HG03460 (cell line): ENCODE measurements around the gene MFGE8.
A peak's percentile ranks its signal among the peaks of the same experiment; 100 is the strongest.

Experiments used
- ATAC-seq: cut with Tn5 transposase; IDR thresholded peaks from one replicate; pipeline ENCODE4 v1.9.1; 2021; ENCODE audit not compliant: unreplicated experiment

Gene MFGE8

DNA sequence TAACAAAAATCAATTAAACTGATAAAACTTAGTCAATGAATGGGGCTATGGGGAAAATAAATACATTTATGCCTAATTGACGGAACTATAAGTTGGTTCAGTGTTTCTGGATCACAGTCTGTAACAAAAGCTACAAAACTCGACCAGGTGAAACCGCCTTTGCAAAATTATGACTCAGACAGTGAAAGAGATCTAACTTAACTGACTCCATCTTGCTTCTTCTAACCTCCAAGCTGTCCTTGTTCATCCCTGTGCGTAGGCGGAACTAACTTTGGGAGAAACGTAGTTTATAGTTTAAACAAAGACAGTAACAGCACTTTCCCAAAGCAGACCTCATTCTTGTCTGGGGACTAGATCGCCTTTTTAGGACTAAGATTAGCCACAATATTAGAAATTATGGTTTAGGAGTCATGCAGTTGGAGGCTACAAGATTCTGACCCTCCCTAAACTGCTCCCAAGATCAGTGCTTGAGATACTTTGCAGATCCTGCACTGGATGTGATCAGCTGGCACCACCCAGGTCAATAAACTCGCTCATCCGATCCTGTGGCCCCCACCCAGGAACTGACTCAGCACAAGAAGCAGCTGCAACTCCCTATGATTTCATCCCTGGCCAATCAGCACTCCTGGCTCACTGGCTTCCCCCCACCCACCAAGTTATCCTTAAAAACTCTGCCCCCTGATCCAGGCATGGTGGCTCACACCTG, 7.2 kb upstream of the MFGE8 start:
- no peak for ATAC-seq

DNA sequence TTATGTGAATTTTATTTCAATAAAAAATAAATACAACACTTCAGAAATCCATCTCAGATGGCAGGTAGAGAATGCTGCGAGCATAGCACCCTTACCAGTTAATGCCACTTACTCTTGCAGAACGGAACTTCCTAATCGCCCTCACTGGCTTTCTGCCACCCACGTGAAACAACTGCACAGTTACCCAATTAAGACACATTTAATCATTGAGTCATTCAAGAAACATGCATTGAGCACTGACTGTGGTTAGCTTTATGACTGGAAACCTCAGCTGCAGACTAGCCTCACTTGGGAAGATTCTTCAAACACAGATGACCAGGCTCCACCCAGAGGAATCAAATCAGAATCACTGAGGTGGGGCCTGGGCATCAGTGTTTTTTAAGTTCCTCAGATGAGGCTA, 5.6 kb upstream of the MFGE8 start:
- no peak for ATAC-seq

DNA sequence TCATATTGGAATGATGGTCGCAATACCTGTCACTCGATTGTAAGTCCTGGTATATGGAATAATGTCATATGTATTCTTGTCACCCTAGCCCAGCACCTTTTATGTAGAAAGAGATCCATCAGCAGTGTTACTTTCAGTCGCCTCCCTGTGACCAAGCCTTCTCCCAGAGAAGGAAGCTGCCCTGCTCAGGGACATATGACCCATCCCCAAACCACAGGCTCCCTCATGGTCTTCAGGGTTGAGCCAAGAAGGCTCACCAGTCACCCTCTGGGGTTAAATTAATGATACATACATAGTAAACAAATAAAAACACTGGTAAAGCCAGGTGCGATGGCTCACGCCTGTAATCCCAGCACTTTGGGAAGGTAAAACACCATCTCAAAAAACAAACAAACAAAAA, 4.6 kb upstream of the MFGE8 start:
- ATAC-seq = no peak

DNA sequence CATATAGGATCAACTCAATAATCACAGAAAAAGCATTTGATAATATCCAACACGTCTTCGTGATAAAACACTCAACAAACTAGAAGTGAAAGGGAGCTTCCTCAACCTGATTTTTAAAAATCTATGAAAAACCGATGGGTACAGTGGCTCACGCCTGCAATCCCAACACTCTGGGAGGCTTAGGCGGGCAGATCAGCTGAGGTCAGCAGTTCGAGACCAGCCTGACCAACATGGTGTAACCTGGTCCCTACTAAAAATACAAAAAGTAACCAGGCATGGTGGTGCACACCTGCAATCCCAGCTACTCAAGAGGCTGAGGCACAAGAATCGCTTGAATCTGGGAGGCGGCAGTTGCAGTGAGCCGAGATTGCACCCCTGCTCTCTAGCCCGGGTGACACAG, 2.2 kb upstream of the MFGE8 start:
- no peak for ATAC-seq

DNA sequence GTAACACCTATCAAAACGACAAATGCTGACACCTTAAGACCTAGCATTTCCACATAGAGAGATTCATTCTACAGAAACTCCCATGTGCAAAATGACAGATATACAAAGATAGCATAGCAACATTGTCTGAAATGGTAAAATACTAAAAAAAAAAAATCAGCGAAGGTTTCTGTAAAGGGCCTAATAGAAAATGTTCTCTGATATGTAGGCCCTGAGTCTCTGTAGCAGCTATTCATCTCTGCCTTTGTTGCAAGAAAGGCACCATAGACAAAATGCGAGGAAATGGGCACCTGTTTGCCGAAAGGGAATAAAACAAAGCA, 631 bp upstream of the MFGE8 start:
- ATAC-seq = no peak

DNA sequence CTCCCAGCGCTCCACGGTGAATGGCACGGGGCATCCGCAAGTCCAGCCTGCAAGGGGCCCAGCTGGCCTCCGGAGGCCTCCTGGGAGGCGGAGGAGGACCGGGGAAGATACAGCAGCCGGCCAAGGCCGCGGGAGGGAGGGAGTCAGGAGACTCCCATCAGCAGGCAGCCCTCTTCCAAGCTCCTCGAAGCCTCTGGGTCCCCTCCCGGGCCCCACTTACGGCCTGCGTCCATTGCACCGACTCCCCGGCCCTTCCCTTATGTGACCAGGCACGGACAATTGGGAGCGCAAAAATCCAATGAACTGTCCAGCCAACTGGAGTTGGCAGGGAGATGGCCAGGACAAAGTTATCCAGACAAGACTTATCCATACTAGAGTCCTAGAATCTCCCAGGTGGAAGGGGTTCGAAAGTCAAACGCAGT, 668 bp downstream of the MFGE8 start:
- ATAC-seq = no peak

DNA sequence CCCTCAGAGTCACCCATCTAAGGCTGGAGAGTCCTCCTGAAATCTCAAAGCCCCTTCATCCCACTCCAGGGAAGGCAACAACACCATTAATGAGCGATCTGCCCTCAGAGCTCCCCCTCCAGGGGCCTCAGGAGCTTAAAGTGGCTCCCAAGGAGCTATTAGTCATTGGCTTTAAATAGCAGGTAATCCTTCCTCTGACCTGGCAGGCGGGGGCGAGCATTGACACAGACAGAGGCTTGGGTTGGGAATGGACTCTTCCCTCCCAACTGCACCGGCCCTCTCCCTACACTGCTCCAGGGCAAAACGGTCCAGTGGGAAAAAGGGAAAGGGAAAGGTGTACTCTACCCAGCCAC, 1.4 kb downstream of the MFGE8 start:
- ATAC-seq = no peak

DNA sequence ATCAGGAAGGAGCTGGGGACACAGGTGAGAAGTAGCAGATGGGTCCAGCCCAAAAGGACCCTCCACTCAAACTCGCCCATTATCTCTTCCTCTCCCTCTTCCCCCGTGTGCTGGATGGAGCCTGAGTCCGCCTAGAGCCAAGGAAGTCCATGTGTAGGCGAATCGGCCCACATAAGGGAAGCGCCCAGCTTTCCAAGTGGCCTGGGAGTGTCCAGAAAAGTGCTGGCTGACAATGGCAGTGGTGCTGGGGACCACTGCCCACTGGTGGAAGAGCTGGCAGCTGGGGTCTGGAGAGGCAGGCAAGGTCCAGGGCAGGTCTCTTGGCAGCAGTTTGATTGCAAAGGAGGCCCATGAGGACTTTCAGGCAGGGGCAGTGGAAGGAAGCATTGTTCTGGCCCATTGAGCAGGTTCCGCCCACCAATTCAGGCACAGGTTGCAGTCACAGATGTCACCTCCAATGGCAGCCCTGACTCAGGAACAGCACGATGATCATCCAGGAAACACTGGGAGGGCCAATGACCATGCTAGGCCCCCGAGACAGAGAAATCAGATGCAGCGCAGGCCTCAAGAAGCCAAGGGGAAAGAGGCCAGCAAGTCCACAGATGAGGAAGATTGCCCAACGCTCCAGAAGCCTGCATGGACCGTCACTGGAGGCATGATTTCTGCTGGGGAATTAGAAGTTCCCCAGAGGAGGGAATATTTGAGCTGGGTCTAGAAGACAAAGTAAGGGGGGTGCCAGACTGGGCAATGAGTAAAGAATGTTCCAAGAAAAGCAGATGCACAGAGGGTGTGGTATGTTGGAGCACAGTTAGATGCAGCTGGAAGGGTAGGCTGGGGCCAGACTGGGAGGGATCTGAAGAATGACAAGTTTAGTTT, 3.0 kb downstream of the MFGE8 start:
- no peak for ATAC-seq

DNA sequence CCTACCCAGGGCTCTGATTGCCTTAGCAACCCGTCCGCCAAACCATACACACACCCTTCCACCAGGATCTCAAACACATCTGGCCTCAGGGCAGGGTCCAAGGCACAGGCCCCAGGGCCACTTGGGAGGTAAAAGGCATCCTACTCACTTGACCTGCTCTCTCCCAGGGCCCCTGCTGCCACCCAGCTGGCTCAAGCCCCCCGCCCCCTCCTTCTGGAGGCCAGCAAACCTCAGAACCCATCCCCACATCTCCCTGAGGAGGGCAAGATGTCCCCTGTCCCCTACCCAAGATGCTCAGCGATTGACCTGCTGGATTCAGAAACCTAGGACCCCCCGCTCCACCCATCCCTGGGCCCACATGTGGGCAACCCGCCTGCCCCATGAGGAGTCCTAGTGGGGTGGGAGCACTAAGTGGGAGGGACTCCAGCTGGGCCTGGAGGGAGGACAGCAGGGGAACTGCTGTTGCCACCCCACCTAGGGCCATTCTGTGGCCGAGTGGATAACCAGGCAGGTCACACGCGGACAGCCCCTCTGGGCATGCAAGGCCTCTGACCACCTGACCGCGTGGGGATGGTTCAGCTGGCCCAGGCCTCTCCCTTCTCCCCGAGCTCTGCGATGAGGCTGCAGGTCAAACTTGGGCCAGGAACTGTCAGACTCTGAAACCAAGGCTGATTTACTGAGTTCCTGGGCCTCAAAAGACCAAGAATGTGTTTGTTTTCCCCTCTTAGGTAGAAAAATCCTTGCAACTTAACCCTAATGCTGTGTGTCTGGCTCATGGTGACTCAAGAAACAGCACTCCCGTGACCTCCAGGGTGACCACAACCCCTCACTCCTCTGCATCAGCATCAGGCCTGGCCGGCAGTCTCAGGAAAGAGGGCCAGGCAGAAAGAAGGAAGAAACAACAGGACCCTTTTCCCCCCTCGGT, 4.2 kb downstream of the MFGE8 start:
- ATAC-seq = no peak

DNA sequence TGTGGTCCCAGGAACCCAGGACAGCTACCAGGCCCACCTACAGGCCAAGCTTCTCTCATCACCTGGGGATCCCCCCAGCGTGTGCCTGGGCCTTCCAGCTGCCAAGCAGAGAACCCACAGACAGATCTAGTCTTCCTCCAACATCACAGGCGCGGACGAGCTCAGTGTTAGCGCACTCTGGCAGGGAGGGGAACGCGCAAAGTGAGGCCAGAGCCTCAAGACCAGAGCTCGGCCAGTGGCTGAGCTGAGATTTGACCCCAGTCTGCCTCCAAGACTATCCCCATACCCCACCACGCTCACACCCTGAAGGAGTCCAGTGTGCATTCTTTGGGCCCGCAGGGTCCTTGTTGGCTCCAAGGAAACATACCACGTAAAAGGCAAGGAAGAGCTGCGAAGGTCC, 5.1 kb downstream of the MFGE8 start:
- ATAC-seq = no peak

DNA sequence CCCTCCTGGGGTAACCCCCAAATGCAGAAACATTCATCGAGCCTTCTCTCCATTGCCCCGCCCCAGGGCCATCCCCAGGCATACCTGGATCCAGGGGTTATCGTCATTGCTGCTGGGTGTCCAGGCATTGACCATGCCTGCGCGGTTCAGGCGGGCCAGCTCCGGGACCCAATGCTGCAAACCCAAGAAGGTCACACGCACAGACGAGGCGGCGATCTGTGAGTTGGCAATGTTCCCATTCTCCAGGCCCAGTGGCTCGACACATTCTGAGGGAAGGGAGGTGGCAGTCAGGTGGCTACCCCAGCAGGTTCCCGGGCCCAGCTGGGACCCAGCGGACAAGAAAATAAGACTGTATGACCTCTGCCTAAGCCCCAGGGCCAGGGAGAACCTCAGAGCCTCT, 6.1 kb downstream of the MFGE8 start:
- ATAC-seq = no peak

DNA sequence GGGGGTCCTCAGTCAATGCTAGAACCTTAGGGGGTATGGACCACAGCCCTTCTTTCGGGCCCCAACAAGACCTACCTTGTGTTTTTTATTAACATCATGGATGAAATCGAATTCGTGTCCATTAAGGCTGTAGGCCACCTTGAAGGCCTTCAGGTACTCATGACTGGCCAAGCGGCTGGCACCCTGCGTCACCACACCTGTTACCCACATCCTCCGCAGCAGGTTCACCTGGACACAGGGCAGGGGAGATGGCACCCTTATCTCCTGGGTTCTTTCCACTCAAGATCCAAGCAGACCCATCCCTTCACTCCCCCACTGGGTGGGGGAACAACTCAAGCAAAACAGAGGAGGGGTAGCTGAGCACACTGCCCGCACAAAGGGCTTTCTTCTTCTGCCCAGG, 6.6 kb downstream of the MFGE8 start:
- ATAC-seq = no peak

DNA sequence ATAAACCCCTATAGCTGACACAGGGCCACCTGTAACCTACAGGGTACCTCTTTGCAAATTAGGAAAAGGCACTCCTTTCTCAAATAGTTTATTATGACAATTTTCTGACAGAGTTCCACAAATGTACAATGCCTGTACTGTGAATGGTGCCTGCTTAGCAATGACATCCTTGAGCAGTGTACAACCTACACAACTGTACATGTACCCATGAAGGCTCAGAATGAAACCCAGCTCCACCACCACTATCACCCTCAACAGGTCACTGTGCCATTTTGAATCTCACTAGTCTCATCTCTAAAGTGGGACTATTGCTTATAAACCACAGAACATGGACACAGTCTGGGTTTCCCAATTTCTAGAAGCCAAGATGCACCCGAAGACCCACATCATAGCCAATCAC, 7.0 kb downstream of the MFGE8 start:
- no peak for ATAC-seq

DNA sequence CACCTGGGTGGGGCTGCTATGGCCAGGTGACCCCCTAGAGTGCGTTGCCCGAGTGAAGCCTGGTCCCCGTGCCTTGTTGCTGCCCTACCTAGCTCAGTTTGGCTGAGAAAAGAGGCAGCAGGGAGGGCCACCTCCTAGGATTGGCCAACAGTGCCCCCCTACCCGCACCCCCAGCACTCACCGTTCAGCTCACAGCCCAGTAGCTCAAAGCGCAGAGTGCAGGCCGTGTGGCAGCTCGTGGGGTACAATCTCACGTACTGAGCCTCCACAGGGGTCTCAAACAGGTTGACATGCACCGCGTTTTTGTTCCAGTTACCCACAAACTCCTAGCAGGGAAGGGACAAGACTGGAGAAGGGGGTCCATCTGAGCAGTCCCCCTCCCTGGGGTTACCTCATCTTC, 7.6 kb downstream of the MFGE8 start:
- ATAC-seq = no peak

DNA sequence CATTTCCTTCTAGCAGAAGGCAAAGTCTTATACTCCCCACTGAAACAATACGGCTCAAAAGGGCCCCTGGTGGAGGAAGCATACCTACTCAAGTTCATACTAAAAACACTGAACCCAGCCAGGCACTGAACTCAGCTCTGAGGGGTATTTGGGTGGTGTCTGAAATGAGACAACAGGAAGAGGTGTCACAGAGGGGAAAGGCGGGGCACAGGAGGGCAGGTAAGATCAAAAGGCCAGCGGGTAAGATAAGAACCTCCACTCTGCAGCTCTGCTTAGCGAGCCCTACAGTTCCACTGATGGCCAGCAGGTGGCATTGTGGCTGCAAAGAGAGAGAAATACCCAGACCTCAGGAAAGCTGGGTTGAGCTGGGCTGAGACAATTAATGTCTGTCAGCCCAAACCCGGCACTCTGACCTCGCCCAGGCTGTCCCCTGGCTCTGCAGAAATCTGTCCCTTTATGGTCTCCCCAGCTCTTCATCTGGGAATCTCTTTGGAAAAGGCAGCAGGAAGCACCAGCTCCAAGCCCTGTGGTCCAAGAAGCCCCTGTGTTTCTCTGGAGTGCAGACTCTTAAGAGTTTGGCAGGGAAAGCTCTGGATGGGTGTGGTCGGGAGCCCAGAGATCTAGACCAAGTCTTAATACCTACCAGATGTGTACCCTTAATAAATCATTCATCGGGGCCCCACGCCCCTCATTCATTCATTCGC, 8.4 kb downstream of the MFGE8 start:
- peak; percentile 69 for ATAC-seq

DNA sequence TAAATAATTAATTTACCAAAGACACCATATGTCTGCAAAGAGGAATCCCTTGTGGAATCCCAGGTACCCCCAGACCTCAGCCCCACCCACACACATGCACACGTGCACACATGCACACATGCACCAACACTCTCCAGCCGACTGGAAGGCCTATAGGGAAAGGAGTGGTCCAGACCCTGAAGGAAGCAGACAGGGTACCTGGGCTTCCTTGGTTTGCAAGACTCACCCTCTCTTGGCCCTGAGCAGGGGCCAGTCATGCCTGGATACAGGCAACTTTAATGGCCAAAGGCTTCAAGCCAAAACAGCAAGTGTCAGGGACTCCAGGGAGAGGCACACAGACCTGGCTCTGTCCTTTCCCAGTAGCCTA, 8.9 kb downstream of the MFGE8 start:
- ATAC-seq = no peak

DNA sequence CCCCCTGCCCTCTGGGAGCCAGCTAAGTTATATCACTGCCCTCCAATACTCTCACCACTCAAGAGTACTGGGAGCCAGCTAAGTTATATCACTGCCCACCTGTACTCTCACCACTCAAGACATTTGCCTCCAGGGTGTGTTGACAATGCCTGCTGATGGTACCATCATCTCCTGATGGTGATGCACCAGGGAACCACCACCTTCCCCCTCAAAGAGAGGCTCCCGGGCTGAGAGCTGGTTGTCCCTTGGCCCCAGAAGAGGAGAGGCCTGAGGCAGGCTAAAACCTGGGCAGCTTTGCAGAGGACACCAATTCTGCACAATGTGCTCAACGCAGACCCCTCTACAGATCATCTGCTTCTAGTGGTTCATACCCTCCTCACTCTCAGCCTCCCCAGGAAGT, 10.3 kb downstream of the MFGE8 start:
- ATAC-seq = no peak

DNA sequence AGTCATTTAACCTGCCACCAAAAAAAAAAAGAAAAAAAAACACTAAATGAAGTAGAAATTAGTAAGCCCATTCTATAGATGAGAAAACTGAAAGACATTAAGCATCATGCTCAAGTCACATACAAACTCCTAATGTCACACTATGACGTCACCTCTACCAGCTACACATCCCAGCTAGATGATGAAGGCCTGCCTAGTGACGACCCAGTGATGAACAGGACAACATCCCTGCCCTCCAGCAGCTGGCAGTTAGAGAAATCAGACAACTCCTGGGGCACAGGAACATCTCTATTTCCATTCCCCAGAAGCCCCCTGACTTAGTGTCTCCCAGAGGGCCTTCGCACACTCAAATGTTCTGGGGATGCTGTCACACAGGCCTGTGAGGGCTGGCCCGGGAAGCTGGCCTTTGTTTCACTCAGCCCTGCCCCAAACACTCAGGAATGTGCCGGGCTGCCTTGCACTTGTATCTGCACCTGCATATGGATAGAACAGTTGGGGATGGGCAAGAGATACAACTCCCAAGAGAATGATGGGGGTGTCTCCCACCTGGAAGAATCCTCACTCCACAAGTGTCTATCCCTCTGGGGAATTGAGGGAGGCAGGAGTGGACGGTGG, 10.9 kb downstream of the MFGE8 start:
- ATAC-seq = no peak

DNA sequence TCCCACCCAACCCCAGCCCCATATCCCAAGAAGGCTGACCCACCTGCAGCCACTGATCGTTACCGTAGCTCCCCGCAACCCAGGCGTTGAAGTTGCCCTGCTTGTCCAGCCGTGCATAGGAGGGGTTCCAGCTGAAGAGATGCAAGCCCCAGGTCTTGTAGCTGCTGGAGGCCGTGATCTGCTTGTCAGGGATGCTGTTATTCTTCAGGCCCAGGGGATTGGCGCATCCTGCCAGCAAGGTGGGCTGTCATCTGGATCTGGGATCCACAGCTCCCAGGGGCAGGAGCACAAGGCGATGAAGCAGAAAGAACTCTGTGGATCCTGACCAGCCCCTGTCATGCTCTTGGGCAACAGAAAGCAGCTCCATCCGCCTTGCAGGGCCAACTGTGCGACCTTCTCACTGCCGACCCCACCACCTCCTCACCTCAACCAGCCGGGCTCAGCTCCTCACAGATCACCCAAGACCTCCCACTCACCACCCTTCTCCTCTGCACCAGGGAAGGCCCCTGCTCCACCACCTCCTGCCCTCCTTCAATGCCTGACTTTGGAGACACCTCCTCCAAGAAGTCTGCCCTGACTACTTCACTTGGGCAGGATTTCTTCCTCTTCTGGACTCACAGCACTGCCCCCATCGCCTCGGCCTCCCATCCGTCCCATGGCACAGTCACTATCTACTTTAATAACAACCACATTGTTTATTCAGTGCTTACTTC, 11.5 kb downstream of the MFGE8 start:
- no peak for ATAC-seq

DNA sequence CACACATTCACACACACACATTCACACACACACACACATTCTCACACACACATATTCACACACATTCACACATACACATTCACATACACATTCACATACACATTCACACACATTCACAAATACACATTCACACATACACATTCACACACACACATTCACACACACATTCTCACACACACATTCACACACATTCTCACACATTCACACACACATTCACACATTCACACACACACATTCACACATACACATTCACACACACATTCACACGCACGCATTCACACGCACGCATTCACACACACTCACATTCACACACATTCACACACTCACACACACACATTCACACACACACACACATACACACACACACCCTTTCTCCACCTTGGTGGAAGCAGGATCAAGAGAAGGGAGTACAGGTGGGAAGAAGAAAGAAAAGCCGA, 12.2 kb downstream of the MFGE8 start:
- no peak for ATAC-seq
